ENCODE measurements around the gene ADGRV1. TPM values are rescaled to one million over a fixed set of nuclear protein-coding genes. Genes with fewer than 3 reads are reported as not detected.

ADGRV1 gene
- total and polyA plus RNA-seq, 9 of the 15 experiments (the other 6 are each of a cell fraction or from before 2014, with no cell fraction given): 21.7 to 156 (median 58.2) TPM

DNA sequence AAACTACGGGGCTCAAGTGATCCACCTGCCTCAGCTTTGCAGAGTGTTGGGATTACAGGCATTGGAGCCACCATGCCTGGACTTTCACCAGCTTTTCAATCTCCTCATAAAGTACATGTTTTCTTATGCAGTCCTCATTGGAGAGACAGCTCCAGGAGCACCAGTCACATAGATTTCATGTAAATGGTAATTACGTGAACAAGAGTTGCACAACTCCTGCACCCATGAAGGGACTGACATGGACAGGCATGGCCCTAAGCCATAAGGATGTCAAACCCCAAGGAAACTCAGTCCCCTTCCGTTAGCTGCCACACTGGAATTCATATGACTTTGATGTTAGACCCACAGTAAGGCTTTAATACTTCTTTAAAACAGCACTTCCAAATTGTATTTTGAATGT is 7.6 kb upstream of the ADGRV1 start:
- H3K4me1 ChIP-seq (replicated peaks in 1 of 2; ENCODE audit: control insufficient read depth in 2 of 2, insufficient read depth in 2 of 2, low read length in 2 of 2): peaks cover 3 to 11% of the 10 kb centered on the region in 2 experiments; a peak in 4 of 5 replicates
- H2AFZ ChIP-seq (ENCODE audit: low read depth, low read length): no peak overlapping the region
- TF ChIP-seq CEBPB (tag; IDR thresholded peaks at IDR 0.05) (peak; percentile 57), KAT7 (CRISPR knock-in tag; IDR thresholded peaks at IDR 0.05; ENCODE audit: borderline replicate concordance) (no peak)
- H3K9ac ChIP-seq (ENCODE audit: insufficient read depth in 1 of 2, low read depth in 2 of 2, low read length in 2 of 2): no peak overlapping the region
- no peak overlapping the region for H3K27ac ChIP-seq (ENCODE audit: extremely low read depth, low read depth, low read length)
- no TSS peak for BruUV-seq (replicated peaks)
- H3K9me1 ChIP-seq (ENCODE audit: control insufficient read depth, insufficient read depth, low read length): no peaks in the 10 kb centered on the region
- H3K4me3 ChIP-seq: no peak overlapping the region
- no peaks in the 10 kb centered on the region for H3K27me3 ChIP-seq (ENCODE audit: control insufficient read depth in 2 of 2, insufficient read depth in 2 of 2, low read length in 2 of 2)
- WGBS (ENCODE audit: insufficient coverage, low coverage, missing lambda C conversion rate): 87% methylated on average over 3 of the region's 3 CpGs
- H3K4me2 ChIP-seq (ENCODE audit: insufficient read depth, low read length): no peak overlapping the region
- FAIRE-seq: no peak
- no peak for DNase-seq (ENCODE audit: extremely low read depth in 1 of 4, low spot score in 3 of 4)
- no peak for ATAC-seq
- no peaks in the 10 kb centered on the region for H3K79me2 ChIP-seq (ENCODE audit: control insufficient read depth, insufficient read depth, low read length)
- H3K9me3 ChIP-seq (replicated peaks; ENCODE audit: control insufficient read depth, insufficient read depth, low read depth, low read length): no peaks in the 10 kb centered on the region
- no peaks in the 10 kb centered on the region for H4K20me1 ChIP-seq (replicated peaks; ENCODE audit: control insufficient read depth, insufficient read depth, low read length)
- ChIA-PET CTCF (ENCODE audit: low intra/inter-chr PET ratio) (no interaction called here), POLR2A (interaction anchor here (0.6 kb wide), 1 partner anchor 12 kb away, joined by 3 read pairs; no protein-coding TSS in a partner anchor)
- H3K36me3 ChIP-seq (ENCODE audit: control insufficient read depth, insufficient read depth, low read length): no peaks in the 10 kb centered on the region
- intact Hi-C loops (cut with micrococcal nuclease): no loop called here
- in situ Hi-C loops (cut with MboI): no loop called here

DNA sequence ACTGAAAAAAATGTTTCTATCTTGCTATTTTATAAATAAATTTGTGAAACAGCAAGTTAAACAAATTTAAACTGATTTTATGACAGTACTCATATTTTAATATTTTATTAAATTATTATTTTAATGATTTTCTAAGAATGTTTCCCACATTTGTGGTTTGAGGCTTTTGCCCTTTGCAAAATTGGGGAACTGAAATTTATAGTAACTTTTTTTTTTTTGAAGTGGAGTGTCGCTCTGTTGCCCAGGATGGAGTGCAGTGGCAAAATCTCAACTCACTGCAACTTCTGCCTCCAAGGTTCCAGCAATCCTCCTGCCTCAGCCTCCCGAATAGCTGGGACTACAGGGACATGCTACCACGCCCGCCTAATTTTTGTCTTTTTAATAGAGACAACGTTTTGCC is 7.2 kb upstream of the ADGRV1 start:
- intact Hi-C loops (cut with micrococcal nuclease): no loop called here
- WGBS (ENCODE audit: insufficient coverage, low coverage, missing lambda C conversion rate): 80% methylated on average over 5 of the region's 5 CpGs
- BruUV-seq (replicated peaks): no TSS peak

More for the DNA sequence above, 7.2 kb upstream of the ADGRV1 start:
- Histone ChIP-seq H3K9ac (ENCODE audit: insufficient read depth in 1 of 2, low read depth in 2 of 2, low read length in 2 of 2) (no peak overlapping the region), H3K36me3 (ENCODE audit: control insufficient read depth, insufficient read depth, low read length) (no peaks in the 10 kb centered on the region), H3K4me3 (no peak overlapping the region), H2AFZ (ENCODE audit: low read depth, low read length) (no peak overlapping the region), H3K9me3 (replicated peaks; ENCODE audit: control insufficient read depth, insufficient read depth, low read depth, low read length) (no peaks in the 10 kb centered on the region), H3K79me2 (ENCODE audit: control insufficient read depth, insufficient read depth, low read length) (no peaks in the 10 kb centered on the region), H4K20me1 (replicated peaks; ENCODE audit: control insufficient read depth, insufficient read depth, low read length) (no peaks in the 10 kb centered on the region), H3K27ac (ENCODE audit: extremely low read depth, low read depth, low read length) (no peak overlapping the region), H3K27me3 (ENCODE audit: control insufficient read depth in 2 of 2, insufficient read depth in 2 of 2, low read length in 2 of 2) (no peaks in the 10 kb centered on the region), H3K9me1 (ENCODE audit: control insufficient read depth, insufficient read depth, low read length) (no peaks in the 10 kb centered on the region), H3K4me1 (replicated peaks in 1 of 2; ENCODE audit: control insufficient read depth in 2 of 2, insufficient read depth in 2 of 2, low read length in 2 of 2) (peaks cover 3 to 11% of the 10 kb centered on the region in 2 experiments; a peak in 4 of 5 replicates), H3K4me2 (ENCODE audit: insufficient read depth, low read length) (no peak overlapping the region)
- TF ChIP-seq HNRNPK (IDR thresholded peaks at IDR 0.05; ENCODE audit: low read depth, low read length, poor library complexity, severe bottlenecking) (no peak), TAL1 (IDR thresholded peaks at IDR 0.05) (no peak)
- ChIA-PET CTCF (ENCODE audit: low intra/inter-chr PET ratio) (no interaction called here), POLR2A (interaction anchor here (0.6 kb wide), 1 partner anchor 12 kb away, joined by 3 read pairs; no protein-coding TSS in a partner anchor)
- no peak for ATAC-seq
- no peak for DNase-seq (ENCODE audit: extremely low read depth in 1 of 4, low spot score in 3 of 4)
- no peak for FAIRE-seq
- in situ Hi-C loops (cut with MboI): no loop called here

Data from K562 (cell line).